Fibroblast of peridontal ligament (primary cell): ENCODE results near the gene TMEM223.
"Not testable (repeated sequence)": the region's sequence is repeated elsewhere in the genome, so short reads cannot be mapped to it uniquely, and the experiment has no call there.

Experiments
- DNase-seq: peaks from one replicate; pipeline ENCODE4 v3.0.0-alpha.2; 2010; ENCODE audit errors: extremely low read depth

The TMEM223 gene, protein sequence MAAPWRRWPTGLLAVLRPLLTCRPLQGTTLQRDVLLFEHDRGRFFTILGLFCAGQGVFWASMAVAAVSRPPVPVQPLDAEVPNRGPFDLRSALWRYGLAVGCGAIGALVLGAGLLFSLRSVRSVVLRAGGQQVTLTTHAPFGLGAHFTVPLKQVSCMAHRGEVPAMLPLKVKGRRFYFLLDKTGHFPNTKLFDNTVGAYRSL

DNA sequence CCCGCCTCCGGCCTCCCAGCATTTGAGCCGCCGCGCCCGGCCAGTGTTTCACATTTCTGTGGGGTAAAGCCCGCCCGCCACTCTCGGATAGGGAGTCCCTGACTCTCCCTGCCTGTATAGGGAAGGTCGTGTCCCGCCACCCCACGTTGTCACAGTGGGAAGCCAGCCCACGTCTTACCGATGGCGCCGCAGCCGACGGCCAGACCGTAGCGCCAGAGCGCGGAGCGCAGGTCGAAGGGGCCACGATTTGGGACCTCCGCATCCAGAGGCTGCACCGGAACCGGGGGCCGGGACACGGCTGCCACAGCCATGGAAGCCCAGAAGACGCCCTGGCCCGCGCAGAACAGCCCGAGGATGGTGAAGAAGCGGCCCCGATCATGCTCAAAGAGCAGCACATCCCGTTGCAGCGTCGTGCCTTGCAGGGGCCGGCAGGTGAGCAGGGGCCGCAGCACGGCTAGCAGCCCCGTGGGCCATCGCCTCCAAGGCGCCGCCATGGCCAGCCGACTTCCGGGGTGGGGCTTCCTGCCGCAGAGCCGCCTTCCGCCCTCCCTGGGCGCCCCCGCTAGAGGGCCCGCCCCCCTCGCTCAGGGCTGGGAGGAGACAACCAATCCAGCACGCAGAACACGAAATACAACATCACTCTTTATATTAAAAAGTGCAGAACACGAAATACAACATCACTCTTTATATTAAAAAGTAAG, at the start of gene TMEM223:
Gene TMEM223 (minus strand): TSS at position 506 of the 701 bp plus-strand sequence. CDS start 12 bp downstream, at position 494.
- DNase-seq: peak; percentile 59

- DNase-seq: peak; percentile 88
These were observed 49.0 kb upstream of the TMEM223 start for GRCh38 chr11:62840721-62841360.

DNA sequence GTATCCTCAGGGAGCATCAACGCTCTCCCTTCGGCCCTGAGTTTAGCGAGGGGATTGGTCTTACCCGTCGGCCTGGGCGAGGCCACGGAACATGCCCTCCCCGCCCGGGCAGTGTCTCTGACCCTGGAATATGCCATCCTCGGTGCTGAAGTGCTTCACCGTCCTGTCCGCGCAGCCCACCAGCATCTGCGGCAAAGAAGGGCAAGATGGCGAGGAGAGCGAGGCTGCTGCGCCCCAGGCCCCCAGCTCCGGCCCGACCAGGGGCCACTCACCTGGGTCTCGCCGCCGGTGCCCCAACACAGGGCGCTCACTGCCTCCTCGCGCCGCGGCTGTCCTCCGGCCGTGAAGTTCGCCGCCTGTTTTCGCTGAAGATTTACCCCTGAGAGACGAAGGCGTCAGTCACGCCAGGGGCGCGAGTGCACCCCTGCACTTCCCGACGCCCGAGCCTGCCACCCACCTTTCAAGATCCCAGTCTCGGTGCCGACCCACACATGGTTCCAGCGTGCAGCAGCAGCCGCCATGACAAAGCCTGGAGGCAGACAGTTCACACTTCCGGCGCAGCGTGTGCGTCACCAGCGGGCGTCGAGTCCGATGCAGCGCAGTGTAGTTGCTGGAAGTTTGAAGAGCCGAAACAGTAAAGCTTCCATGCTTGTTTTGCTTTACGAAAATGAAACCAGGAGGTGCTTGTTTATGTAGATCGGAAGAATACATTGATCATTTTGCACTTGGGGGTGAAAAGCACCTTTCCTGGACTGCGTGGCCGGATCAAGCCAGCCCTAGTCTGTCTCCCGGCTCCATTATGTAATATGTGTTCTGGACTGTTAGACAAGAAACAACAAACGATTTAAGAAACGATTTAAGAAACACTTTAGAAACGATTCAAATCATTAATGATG, 47.5 kb upstream of the TMEM223 start, which contains the start of gene WDR74:
Gene WDR74 (minus strand): TSS at position 541 of the 896 bp plus-strand sequence. CDS start 20 bp downstream, at position 521.
- DNase-seq: peak; percentile 93

GRCh38 chr11:62835336-62835735, 43.5 kb upstream of the TMEM223 start:
- no peak for DNase-seq

DNA sequence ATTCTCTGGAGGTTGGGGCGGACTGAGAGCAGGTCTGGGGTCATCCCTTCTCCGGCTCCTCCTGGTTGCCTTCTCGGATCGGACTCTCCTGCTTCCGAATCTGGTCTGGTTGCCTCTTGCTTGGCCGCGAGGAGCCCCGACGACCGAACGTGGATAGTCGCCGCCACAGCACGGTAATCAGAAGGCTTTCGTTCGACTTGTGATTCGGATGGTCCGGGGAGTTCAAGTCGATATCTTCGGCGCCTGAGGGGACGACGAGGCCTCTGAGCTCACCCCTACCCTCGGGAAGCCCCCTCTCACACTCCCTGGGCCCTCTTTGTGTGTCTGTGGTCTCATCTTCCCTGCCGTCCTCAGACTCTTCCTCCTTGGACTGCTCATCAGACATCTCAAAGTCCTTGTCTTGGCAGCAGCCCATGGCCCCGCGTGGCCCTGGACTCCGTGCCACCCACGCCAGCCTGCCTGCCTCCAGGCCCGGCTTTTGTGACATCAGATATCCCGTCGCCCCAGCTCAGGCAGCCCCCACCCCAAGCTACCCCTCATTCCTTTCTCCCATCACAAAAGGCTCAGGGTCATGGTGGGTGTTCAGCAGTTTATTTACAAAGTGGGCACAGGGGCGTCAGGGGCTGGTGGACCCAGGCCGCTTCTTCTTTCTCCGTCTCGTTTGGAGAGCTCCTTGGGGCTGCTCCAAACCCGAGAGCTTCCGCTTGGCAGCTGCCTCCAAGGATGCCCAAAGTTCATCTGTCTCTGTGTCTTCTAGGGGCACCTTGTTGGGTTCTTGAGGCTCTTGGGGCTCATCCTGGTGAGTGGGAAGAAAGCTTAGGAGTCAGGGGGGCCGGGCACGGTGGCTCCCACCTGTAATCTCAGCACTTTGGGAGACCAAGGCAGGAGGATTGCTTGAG, 40.8 kb upstream of the TMEM223 start, which contains the start of gene TEX54:
Gene TEX54 (minus strand): TSS at position 506 of the 899 bp plus-strand sequence.
- no peak for DNase-seq

GRCh38 chr11:62831520-62832335, 39.9 kb upstream of the TMEM223 start, which contains the start of gene STX5:
TSS of gene STX5 (minus strand) at chr11:62832051. CDS start at chr11:62831243, 808 bp downstream.
- DNase-seq: peak; percentile 98

- DNase-seq: no peak
These were observed 39.2 kb upstream of the TMEM223 start for GRCh38 chr11:62830904-62831519.

DNA sequence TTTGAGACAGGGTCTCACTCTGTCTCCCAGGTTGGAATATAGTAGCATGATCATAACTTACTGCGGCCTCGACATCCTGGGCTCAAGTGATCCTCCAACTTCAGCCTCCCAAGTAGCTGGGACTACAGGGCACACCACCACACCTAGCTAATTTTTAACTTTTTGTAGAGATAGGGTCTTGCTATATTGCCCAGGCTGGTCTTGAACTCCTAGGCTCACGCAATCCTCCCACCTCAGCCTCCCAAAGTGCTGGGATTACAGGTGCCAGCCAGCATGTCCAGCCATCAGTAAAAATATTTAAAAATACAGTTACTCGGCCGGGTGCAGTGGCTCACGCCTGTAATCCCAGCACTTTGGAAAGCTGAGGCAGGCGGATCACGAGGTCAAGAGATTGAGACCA, 36.3 kb upstream of the TMEM223 start:
- DNase-seq: not testable (repeated sequence)

DNA sequence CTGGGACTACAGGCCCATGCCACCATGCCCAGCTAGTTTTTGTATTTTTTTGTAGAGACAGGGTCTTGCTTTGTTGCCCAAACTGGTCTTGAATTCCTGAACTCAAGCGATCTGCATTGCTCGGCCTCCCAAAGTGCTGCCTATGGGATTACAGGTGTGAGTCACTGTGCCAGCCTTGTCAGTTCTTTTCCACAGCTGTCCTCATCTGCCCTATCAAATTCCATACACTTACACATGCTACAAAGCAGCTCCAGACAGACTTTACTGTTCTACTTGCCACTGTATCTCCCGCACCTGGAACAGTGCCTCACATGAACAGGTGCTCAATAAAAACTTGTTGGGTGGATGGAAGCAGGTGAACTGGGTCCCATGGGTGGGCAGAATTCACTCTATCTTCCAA, 31.9 kb upstream of the TMEM223 start:
- DNase-seq: no peak

GRCh38 chr11:62817129-62817528, 25.3 kb upstream of the TMEM223 start:
- no peak for DNase-seq

GRCh38 chr11:62816557-62816956, 24.8 kb upstream of the TMEM223 start:
- no peak for DNase-seq

GRCh38 chr11:62811659-62812058, 19.9 kb upstream of the TMEM223 start:
- no peak for DNase-seq

GRCh38 chr11:62810748-62811147, 18.9 kb upstream of the TMEM223 start:
- DNase-seq: no peak

DNA sequence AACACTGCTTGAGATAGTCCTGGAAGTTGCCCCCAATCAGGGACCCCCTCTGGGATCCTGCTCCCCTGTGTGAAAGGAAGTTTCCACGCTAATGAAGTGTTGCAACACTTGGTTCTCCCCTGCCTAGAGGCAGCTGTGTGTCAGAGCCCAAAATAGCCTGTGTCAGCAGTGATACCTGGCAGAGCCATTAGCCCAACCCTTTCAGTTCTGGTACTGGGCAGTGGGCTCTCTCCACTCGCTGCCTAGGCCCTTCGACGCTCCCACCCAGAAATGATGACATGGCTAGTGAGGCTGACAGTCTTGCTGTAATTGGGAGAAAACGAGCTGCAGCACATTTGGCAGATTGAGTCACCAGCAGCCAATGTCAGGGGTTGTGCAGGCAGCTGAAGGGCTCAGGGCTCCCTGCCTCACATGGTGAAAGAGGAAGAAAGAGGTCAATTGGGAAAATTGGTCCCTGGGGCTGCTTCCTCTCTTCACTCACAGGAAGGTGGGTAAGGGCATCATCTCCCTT, 14.9 kb upstream of the TMEM223 start:
- no peak for DNase-seq

DNA sequence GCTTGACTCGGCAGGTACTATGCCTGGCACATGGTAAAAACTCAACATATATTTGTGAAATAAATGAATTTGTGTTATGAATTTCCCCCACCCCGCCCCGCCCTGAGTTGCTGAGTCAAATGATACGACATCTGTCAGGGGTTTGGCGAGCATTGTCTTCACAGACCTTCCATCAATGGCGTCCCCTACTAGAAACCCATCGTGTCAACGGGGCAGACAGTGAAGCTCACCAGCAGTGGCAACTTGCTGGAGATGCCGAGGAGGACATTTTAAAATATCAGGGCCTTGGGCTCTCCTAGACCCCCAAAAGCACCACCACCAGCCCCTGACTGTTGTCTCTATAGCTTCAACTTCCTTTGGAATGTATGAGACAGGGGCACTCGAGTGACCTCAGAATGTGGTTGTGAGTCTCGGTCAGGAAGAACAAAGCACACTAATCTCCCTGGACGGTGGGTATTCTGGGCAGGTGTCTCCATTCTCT, 14.2 kb upstream of the TMEM223 start:
- no peak for DNase-seq

DNA sequence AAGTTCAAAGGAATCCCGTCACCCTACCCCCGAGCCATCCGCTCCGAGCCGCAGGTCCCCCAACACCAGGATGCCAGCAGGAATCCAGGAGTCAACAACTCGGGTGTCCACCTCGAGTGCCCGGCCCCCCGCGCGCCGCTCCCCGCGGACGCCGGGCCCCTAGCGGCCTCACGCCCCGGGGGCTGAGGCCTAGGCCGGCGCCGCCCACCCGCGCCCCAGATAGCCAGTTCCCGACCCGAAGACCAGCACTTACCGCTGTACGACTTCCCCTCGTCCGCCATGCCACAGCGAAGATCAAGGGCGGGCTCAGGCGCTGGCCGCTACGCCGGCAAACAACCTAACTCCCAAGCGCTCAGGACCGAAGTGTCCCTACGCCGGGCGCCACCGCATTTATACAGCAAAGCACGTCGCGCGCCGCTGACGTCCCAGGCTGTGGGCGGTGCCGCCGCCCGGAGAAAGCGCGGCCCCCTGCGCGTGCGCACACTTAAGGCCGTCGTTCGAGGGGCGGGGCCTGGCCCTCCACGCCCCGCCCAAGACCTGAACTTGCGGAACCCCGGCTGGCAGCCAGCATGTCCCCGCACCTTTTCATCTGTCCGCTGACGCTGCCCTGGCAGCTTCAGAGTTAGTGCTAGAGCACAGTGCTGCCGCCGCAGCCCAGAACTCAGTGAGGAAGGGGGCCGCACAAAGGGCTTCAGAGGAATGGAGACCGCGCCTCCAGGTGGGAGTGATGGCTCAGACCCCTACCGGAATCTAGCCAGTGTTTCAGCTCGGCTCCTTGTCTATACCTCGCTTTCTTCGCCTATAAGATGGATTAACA, 13.5 kb upstream of the TMEM223 start, which contains the start of gene NXF1:
Gene NXF1 (minus strand): TSS at position 365 of the 817 bp plus-strand sequence. CDS start 84 bp downstream, at position 281.
- DNase-seq: peak; percentile 92

GRCh38 chr11:62804310-62805075, 12.7 kb upstream of the TMEM223 start:
- peak; percentile 60 for DNase-seq
